GM19328 (cell line): ENCODE results near the gene C11orf68.

Source experiments
- ATAC-seq: cut with Tn5 transposase; IDR thresholded peaks from one replicate; pipeline ENCODE4 v1.9.1; 2021; ENCODE audit warnings: mild to moderate bottlenecking, moderate library complexity; ENCODE audit not compliant: unreplicated experiment

The C11orf68 gene

GRCh38 chr11:65944767-65945166, 25.9 kb upstream of the C11orf68 start:
- no peak for ATAC-seq

DNA sequence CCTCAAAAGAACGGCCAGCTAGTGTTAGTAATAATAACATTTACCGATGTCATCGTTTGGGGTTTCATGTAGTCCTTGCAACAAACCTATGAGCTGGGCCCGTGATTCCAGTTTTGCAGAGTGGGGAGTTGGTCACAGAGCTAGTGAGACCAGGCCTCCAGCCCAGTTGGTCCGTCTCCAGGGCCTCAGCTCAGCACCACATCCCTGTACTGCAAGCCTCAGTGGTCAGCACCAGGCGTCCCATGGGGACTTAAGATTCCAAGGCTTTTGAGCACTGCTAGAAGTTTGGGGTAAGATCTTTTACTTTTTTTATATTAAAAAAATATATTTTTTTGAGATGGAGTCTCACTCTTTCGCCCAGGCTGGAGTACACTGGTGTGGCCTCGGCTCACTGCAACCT, 25.3 kb upstream of the C11orf68 start:
- ATAC-seq = no peak

DNA sequence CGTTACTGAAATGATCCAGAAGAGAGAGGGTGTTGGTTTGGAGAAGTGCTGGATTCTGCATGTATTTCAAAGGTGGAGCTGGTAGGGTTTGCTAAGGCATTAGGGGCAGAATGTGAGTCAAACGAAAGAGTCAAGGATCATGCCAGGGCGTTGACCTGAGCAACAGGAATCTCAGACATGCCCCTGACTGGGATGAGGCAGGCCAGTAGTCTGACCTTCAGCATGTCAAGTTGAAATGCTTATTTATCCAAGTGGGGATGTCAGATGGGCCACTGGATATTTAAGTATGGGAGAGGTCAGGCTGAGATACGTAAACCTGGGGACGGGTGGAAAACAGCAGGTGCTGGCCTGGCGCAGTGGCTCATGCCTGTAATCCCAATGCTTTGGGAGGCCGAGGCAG, 23.7 kb upstream of the C11orf68 start:
- no peak for ATAC-seq

DNA sequence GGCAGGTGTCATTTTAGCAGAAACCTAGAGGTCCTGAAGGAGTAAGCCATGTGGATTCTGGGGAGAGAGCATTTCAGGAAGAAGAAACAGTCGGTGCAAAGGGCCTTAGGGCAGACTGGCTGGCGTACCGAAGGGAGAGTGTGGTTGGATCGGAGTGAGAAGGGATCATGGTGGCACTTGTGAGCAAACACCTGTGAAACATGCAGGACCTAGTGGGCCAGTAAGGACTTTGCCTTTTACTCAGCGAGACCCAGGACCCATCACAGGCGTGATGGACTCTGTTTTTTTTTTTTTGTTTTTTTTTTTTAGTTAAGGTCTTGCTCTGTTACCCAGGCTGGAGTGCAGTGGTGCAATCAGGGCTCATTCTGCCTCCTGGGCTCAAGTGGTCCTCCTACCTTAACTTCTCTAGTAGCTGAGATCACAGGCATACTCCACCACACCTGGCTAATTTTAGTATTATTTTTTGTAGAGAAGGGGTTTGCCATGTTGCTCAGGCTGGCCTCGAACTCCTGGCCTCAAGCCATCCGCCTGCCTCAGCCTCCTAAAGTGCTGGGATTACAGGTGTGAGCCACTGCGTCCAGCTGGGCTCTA, 23.0 kb upstream of the C11orf68 start:
- ATAC-seq = no peak

DNA sequence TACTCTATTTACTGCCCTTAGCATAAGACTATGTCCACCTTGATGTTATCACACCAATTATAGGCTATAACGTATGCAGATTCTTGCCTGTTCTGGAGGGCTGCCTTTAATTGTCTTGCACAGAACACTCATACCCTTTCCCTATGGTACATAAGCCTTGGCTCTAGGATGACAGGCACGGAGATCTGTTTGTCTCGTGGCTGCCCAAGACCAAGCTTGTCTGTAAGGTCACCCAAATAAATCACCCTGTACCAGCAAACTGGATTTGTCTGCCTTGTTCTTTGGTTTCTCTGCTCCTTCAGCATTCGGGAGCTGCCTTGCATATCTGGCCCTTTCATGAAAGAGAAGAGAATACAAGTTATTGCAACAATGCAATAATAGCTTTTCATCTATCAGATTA, 18.9 kb upstream of the C11orf68 start:
- no peak for ATAC-seq

DNA sequence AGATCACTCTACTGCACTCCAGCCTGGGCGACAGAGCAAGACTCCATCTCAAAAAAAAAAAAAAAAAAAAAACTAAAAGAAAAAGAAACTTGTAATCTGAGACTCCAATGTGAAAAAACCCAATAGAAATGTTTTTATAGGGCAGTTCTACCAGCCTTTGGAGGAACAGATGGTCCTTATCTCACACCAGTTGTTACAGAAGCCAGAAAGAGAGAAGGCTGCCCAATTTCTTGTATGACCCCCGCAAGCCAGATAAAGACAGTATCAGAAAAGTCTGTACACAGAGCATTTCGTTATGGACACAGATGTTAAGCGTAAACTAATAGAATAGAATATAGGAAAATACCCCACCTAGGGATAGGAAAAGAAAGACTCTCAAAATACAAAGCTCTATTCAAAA, 15.2 kb upstream of the C11orf68 start:
- ATAC-seq = no peak

GRCh38 chr11:65932558-65932919, 13.7 kb upstream of the C11orf68 start:
- ATAC-seq = no peak

GRCh38 chr11:65931773-65932557, 13.1 kb upstream of the C11orf68 start:
- ATAC-seq = no peak

- no peak for ATAC-seq
Observed at GRCh38 chr11:65928667-65929066, 9.8 kb upstream of the C11orf68 start.

DNA sequence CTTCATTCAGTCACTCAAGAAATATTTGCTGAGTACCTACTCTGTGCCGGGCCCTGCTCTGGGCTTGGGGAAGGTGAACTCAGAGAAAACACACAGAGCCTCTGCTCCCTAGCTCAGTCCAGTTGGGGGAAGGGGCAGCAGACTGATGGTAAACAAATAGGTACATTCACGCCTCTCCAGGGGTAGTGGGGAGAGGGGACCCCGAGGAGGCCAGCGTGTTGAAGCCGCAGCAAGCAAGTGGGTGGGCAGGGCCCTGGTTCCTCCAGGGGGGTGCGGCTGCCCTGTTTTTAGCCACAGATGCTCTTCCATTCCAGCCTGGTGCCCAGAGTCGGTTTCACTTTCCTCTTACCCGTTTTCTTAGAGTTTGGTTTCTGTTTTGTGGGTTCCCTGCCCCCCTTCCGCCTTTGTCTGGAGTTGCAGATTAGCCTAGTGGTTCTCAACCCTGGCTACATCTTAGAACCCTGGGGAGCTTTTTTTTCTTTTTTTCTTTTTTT, 9.1 kb upstream of the C11orf68 start:
- no peak for ATAC-seq

GRCh38 chr11:65925397-65925796, 6.5 kb upstream of the C11orf68 start:
- no peak for ATAC-seq

GRCh38 chr11:65922565-65922964, 3.7 kb upstream of the C11orf68 start:
- ATAC-seq = no peak

- ATAC-seq = no peak
Observed at GRCh38 chr11:65921876-65922275, 3.0 kb upstream of the C11orf68 start.

DNA sequence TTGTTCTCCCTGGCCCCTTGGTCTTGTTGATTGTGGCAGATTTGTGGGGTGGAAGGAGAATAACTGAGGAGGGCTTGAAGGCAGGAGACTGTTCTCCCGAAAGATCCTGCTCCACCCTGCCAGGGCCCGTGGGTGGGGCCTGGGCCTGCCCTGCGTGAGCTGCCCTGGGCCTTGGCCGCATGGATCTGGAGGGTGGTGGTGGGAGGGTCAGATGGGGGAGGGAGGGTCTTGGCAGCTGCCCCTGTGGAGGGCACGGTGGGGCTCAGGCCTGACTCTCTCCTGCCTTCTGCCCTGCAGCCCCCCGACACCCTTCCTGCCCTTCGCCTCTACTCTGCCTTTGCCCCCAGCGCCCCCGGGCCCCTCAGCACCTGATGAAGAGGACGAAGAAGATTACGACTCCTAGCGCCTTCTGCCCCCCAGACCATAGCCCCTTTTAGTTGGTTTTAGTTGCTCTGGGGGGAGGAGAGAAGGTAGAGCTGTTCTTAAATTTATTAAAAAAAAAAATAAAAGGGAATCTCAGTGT, 2.2 kb upstream of the C11orf68 start:
- no peak for ATAC-seq

DNA sequence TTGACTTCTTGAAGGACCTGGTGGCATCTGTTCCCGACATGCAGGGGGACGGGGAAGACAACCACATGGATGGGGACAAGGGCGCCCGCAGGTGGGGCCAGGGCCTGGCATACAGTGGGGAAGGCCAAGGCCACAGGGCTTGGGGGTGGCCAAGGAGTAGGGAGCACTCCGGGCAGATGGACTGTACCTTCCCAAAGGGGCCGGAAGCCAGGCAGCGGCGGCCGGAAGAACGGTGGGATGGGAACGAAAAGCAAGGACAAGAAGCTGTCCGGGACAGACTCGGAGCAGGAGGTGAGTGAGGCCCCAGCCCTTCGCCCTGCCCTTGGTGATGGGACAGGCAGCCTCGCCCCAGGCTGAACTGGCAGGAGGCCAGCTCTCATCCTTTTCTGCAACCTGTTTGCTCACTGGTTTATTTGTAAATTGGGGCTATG, 1.5 kb upstream of the C11orf68 start:
- no peak for ATAC-seq

- ATAC-seq = peak; percentile 34
Observed at GRCh38 chr11:65919573-65920371, 910 bp upstream of the C11orf68 start.

DNA sequence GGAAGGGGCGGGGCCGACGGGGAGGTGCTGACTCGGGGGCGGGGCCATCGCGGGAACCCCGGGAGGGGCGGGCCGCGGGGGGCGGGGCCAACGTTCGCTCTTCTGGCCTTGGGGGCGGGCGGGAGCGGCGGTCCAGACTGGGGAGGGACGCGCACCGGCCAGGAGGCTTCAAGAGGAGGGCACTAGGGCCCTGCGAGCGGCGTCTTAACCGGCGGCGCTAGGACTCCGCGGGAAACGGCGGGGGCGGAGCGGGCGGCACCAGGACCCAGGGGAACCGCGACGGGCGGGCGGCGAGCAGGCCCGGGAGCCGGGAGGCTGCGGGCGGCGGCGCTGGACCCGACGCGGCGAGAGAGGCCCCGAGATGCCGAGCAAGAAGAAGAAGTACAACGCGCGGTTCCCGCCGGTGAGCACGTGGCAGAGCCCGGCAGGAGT, 295 bp upstream of the C11orf68 start, which contains the start of gene DRAP1:
Gene DRAP1 (plus strand): TSS at position 286 of the 432 bp plus-strand sequence. CDS start 76 bp downstream, at position 362.
- peak; percentile 70 for ATAC-seq

- ATAC-seq = no peak
Observed at GRCh38 chr11:65917434-65918210, 1.2 kb downstream of the C11orf68 start.

DNA sequence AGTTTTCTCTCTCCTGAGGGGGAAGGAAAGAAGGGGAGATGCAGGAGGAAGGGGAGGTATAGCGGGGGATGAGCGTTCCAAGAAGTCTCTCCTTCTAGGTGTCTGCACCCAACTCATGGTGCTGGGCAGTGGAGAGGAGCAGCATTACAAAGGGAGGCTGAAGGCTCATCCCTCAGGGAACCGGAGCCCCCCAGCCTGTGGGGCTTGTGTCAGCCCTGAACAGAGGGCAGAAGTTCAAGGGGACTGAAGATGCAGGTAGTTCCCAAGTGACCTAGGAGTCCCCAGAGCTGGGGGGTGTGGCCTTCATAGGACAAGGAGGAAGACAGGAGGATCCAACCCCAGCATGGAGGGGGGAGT, 1.8 kb downstream of the C11orf68 start:
- no peak for ATAC-seq

- ATAC-seq = no peak
Observed at GRCh38 chr11:65916391-65916790, 2.5 kb downstream of the C11orf68 start.

DNA sequence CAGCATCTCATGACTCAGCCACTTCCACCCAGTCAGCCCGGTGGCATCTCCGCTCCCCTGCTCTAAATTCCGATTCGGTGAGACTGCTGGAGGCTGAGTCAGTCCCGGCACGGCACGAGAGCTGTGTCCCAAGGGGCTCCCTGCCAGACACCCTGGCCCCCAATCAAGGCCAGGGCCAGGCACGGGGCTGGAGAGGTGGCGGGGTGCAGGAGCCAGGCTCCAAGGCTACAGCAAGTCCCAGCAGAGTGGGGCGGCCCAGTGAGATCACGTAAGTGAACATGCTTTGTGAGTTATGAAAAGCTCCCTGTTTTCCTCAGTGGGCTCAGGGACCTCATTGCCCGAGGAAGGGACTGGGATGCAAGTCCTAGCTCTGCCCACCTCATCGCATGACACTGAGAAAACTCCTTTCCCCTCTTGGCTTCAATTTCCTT, 3.0 kb downstream of the C11orf68 start:
- ATAC-seq = no peak
